HEK293 (cell line): ENCODE measurements around the gene RFESD.
A peak's percentile ranks its signal among the peaks of the same experiment; 100 is the strongest.
"Not testable (repeated sequence)": the region's sequence is repeated elsewhere in the genome, so short reads cannot be mapped to it uniquely, and the experiment has no call there.

Source experiments
- CTCF ChIA-PET: fragments of 350-600 bp; formaldehyde crosslinking; extraction: SDS; loops from one replicate; lab custom pipeline; 2021; ENCODE audit warnings: antibody characterized with exemption; lab: Yijun Ruan, JAX
- POLR2A ChIA-PET: fragments of 300-600 bp; formaldehyde crosslinking; extraction: SDS; loops from one replicate; lab custom pipeline; 2020; ENCODE audit warnings: antibody characterized with exemption, inconsistent platforms; lab: Yijun Ruan, JAX
- H3K27ac ChIP-seq: fragments of 200-500 bp; sonication (Bioruptor generic); 2 replicates; pipeline ENCODE4 v1.5.1; 2014; ENCODE audit warnings: low read depth, low read length, control low read depth, inconsistent platforms; ENCODE audit errors: extremely low read depth
- H3K36me3 ChIP-seq, 2 experiments: fragments of 200-500 bp in 1 of 2; sonication (Bioruptor generic) in 1 of 2; 1 replicate in 1 of 2; 2 replicates in 1 of 2; pipeline ENCODE4 v1.5.1; 2014 to 2017; ENCODE audit warnings: inconsistent platforms in 2 of 2, low read length in 2 of 2; ENCODE audit not compliant: control insufficient read depth in 2 of 2, insufficient read depth in 1 of 2
- H3K4me1 ChIP-seq: fragments of 200-500 bp; sonication (Bioruptor generic); 2 replicates; pipeline ENCODE4 v1.5.1; 2014; ENCODE audit warnings: mild to moderate bottlenecking, low read length, inconsistent platforms; ENCODE audit not compliant: control insufficient read depth, insufficient read depth
- H3K4me3 ChIP-seq: 2 replicates; pipeline ENCODE4 v1.5.1; 2011; ENCODE audit warnings: low read depth, mild to moderate bottlenecking, control low read depth, low read length, moderate library complexity
- H3K9me3 ChIP-seq: fragments of 200-500 bp; sonication (Bioruptor generic); 2 replicates; pipeline ENCODE4 v1.5.1; 2014; ENCODE audit warnings: low read depth, low read length, inconsistent platforms; ENCODE audit not compliant: control insufficient read depth, insufficient read depth
- HOXA7 ChIP-seq: sonication (generic); formaldehyde crosslinking; IDR thresholded peaks from 2 replicates; pipeline ENCODE4 v1.8.1; 2022; ENCODE audit warnings: missing genetic modification reagents, borderline replicate concordance
- HOXD13 ChIP-seq: sonication (generic); formaldehyde crosslinking; IDR thresholded peaks from 2 replicates; pipeline ENCODE4 v1.8.0; 2022; ENCODE audit warnings: missing genetic modification reagents, borderline replicate concordance
- KLF16 ChIP-seq: fragments of 450-650 bp; formaldehyde crosslinking; IDR thresholded peaks from 2 replicates; pipeline ENCODE4 v1.5.1; 2017; ENCODE audit warnings: missing biosample characterization, missing genetic modification characterization
- KLF7 ChIP-seq: fragments of 450-650 bp; formaldehyde crosslinking; IDR thresholded peaks from 2 replicates; pipeline ENCODE4 v1.5.1; 2016; ENCODE audit warnings: missing biosample characterization, missing genetic modification characterization, borderline replicate concordance
- MEIS1 ChIP-seq: sonication (generic); formaldehyde crosslinking; IDR thresholded peaks from 2 replicates; pipeline ENCODE4 v1.8.1; 2022; ENCODE audit warnings: missing genetic modification reagents, mild to moderate bottlenecking, borderline replicate concordance
- PRDM1 ChIP-seq: fragments of 450-650 bp; formaldehyde crosslinking; IDR thresholded peaks from 2 replicates; pipeline ENCODE4; 2016; ENCODE audit warnings: missing biosample characterization, missing genetic modification characterization
- PRDM4 ChIP-seq: fragments of 450-650 bp; formaldehyde crosslinking; IDR thresholded peaks from 2 replicates; pipeline ENCODE4 v1.5.1; 2017; ENCODE audit warnings: missing biosample characterization, missing genetic modification characterization
- ZBTB1 ChIP-seq: fragments of 450-650 bp; formaldehyde crosslinking; IDR thresholded peaks from 2 replicates; pipeline ENCODE4 v1.5.1; 2016; ENCODE audit warnings: missing biosample characterization, missing genetic modification characterization
- ZNF146 ChIP-seq: fragments of 450-650 bp; formaldehyde crosslinking; IDR thresholded peaks from 2 replicates; pipeline ENCODE4 v1.5.1; 2016; ENCODE audit warnings: missing biosample characterization, missing genetic modification characterization
- ZNF2 ChIP-seq: fragments of 450-650 bp; formaldehyde crosslinking; IDR thresholded peaks from 2 replicates; pipeline ENCODE4 v1.5.1; 2016; ENCODE audit warnings: missing biosample characterization, missing genetic modification characterization
- ZNF335 ChIP-seq: fragments of 450-650 bp; formaldehyde crosslinking; conservative IDR thresholded peaks from 2 replicates; pipeline ENCODE4 v1.5.1; 2016; ENCODE audit warnings: missing biosample characterization, missing genetic modification characterization
- ZNF510 ChIP-seq: fragments of 450-650 bp; formaldehyde crosslinking; IDR thresholded peaks from 2 replicates; pipeline ENCODE4 v1.5.1; 2018; ENCODE audit warnings: mild to moderate bottlenecking, missing genetic modification characterization, missing biosample characterization; ENCODE audit not compliant: insufficient replicate concordance
- ZNF555 ChIP-seq: fragments of 450-650 bp; formaldehyde crosslinking; conservative IDR thresholded peaks from 2 replicates; pipeline ENCODE4 v1.5.1; 2017; ENCODE audit warnings: missing biosample characterization, mild to moderate bottlenecking, missing genetic modification characterization, inconsistent platforms
- ZNF660 ChIP-seq: fragments of 450-650 bp; IDR thresholded peaks from 2 replicates; pipeline ENCODE4 v1.5.1; 2018; ENCODE audit warnings: missing biosample characterization, mild to moderate bottlenecking, missing genetic modification characterization
- ZSCAN16 ChIP-seq: fragments of 450-650 bp; formaldehyde crosslinking; IDR thresholded peaks from 2 replicates; pipeline ENCODE4 v1.5.1; 2016; ENCODE audit warnings: missing biosample characterization, missing genetic modification characterization
- TF ChIP-seq, protein P1 (sequence below): fragments of 450-650 bp; formaldehyde crosslinking; IDR thresholded peaks from 2 replicates; pipeline ENCODE4 v1.5.1; 2016; ENCODE audit warnings: missing biosample characterization, missing genetic modification characterization

The RFESD gene

GRCh38 chr5:95644351-95645042 is 2.1 kb upstream of the RFESD start (continued):
- TF ChIP-seq ZNF335 = 0 out of 2 replicates have a peak, but pooled peaks have one; percentile 22
- TF ChIP-seq ZNF2 (tag by site-specific recombination) = 0 out of 2 replicates have a peak, but pooled peaks have one; percentile 72
- TF ChIP-seq HOXA7 (CRISPR knock-in tag) = no peak
- TF ChIP-seq ZNF660 = 0 out of 2 replicates have a peak, but pooled peaks have one; percentile 13
- no peak for TF ChIP-seq KLF7 (tag by site-specific recombination)
- no peak for TF ChIP-seq HOXD13 (CRISPR knock-in tag)
- TF ChIP-seq, all 188 proteins: peak for 13

DNA sequence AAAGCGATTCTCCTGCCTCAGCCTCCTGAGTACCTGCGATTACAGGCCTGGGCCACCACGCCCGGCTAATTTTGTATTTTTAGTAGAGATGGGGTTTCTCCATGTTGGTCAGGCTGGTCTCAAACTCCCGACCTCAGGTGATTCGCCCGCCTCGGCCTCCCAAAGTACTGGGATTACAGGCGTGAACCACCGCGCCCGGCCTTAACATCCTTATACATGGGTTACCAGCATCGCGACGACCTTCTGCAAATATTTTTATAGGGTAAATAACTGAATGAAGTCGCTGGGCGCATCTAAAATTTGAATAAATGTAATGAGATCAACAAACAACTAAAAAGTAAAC is 380 bp upstream of the RFESD start:
- POLR2A ChIA-PET = interaction anchor here (0.7 to 2.1 kb wide), 21 partner anchors 9 to 315 kb away, joined by 3 to 34 read pairs (median 4); partner anchors contain the start of genes ARSK, ELL2, GLRX and RHOBTB3
- CTCF ChIA-PET = interaction anchor here (0.6 to 7.4 kb wide), 14 partner anchors 11 to 953 kb away, joined by 3 to 64 read pairs (median 4); partner anchors contain the start of gene RHOBTB3
- H3K4me3 ChIP-seq, H3K9me3 ChIP-seq, H3K36me3 ChIP-seq, H3K27ac ChIP-seq, H3K4me1 ChIP-seq: not testable (repeated sequence)

DNA sequence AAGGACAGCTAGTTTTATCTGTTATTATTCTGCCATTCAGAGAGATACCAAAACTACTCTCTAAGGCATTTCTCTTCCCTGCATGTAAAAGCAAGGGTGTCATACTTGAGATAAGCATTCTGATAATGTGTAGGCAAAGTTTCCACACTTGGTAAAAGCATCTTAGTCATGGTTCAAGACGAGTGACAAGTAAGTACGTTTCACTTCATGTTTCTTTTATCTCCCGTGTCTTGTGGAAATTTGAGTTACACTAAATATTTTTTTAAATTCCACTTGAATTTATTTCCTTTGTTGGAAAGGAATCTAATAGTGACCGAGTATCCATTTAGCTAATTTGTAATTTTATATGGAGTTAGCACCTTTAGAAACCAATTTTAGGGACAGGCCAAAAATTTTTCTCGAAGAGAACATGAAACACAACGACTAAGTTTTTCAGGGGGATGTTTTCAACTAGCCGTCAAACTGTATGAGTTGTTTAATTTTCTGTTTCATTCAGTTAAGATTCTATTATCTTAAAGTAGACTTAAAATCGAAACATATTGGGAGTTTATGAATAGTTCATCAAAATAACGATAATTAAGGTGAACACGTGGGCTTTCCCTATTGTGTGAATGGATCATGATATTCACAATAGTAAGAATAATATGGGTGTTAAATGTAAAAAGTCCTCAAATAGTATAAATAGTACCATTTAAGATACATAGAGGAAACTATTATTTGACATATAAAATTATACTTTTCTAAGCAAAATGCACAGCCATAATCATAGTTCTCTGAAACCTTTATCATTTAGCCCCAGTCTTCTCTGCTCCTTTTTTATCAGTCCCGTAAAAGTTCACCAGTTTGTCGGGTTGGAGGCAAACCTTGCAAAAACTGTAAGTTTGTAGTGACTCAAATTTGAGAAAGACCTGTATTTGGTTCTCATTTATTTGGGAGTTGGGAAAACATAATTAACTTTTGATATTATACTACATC is 1.6 kb downstream of the RFESD start:
- H3K4me3 ChIP-seq = no peak overlapping the region

GRCh38 chr5:95649274-95649673 is 2.7 kb downstream of the RFESD start:
- no peaks in the 10 kb centered on the region for H3K9me3 ChIP-seq
- TF ChIP-seq ZNF146 (tag by site-specific recombination) = peak; percentile 27; the same call in 1 of the 2 replicates
- no peak for TF ChIP-seq ZNF510 (tag by site-specific recombination)
- ChIA-PET CTCF (interaction anchor here (6.8 to 7.4 kb wide), 2 partner anchors 15 to 199 kb away, joined by 44 to 64 read pairs; no protein-coding TSS in a partner anchor), POLR2A (no interaction called here)
- peaks cover 5% of the 10 kb centered on the region; the same call in 1 of the 2 replicates for H3K4me1 ChIP-seq
- no peak overlapping the region for H3K27ac ChIP-seq
- H3K36me3 ChIP-seq = peaks cover 0 to 8% of the 10 kb centered on the region in 2 experiments; a peak in 1 of 3 replicates
- no peak overlapping the region for H3K4me3 ChIP-seq

More for the DNA sequence above, 1.6 kb downstream of the RFESD start:
- H3K9me3 ChIP-seq = no peaks in the 10 kb centered on the region
- peaks cover 0 to 6% of the 10 kb centered on the region in 2 experiments; a peak in 1 of 3 replicates for H3K36me3 ChIP-seq
- TF ChIP-seq PRDM1 (tag by site-specific recombination) (0 out of 2 replicates have a peak, but pooled peaks have one; percentile 29), ZBTB1 (tag by site-specific recombination) (no peak)
- TF ChIP-seq, all 188 proteins: peak for 1
- Histone ChIP-seq H3K27ac (no peak overlapping the region), H3K4me1 (peaks cover 5% of the 10 kb centered on the region; the same call in 1 of the 2 replicates)
- CTCF ChIA-PET = interaction anchor here (0.7 to 7.4 kb wide), 7 partner anchors 14 to 1115 kb away, joined by 3 to 64 read pairs (median 7); no protein-coding TSS in a partner anchor
- POLR2A ChIA-PET = interaction anchor here (2.0 to 2.1 kb wide), 2 partner anchors 64 to 83 kb away, joined by 6 to 34 read pairs; partner anchors contain the start of gene RHOBTB3

- POLR2A ChIA-PET = no interaction called here
- CTCF ChIA-PET = interaction anchor here (0.7 to 6.8 kb wide), 3 partner anchors 14 to 298 kb away, joined by 3 to 44 read pairs (median 4); no protein-coding TSS in a partner anchor
- TF ChIP-seq PRDM4 (tag by site-specific recombination) (no peak), KLF16 (tag by site-specific recombination) (no peak), MEIS1 (CRISPR knock-in tag) (no peak), ZNF2 (tag by site-specific recombination) (no peak), ZSCAN16 (tag by site-specific recombination) (no peak), ZNF555 (tag by site-specific recombination) (no peak)
- TF ChIP-seq, protein P1, sequence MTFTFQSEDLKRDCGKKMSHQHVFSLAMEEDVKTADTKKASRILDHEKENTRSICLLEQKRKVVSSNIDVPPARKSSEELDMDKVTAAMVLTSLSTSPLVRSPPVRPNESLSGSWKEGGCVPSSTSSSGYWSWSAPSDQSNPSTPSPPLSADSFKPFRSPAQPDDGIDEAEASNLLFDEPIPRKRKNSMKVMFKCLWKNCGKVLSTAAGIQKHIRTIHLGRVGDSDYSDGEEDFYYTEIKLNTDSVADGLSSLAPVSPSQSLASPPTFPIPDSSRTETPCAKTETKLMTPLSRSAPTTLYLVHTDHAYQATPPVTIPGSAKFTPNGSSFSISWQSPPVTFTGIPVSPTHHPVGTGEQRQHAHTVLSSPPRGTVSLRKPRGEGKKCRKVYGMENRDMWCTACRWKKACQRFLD = no peak
Observed at GRCh38 chr5:95649842-95650620, 3.5 kb downstream of the RFESD start.

More at GRCh38 chr5:95649842-95650620, 3.5 kb downstream of the RFESD start:
- Histone ChIP-seq H3K4me3 (no peak overlapping the region), H3K27ac (no peak overlapping the region), H3K36me3 (peaks cover 0 to 8% of the 10 kb centered on the region in 2 experiments; a peak in 1 of 3 replicates), H3K9me3 (no peaks in the 10 kb centered on the region), H3K4me1 (peaks cover 5% of the 10 kb centered on the region; the same call in 1 of the 2 replicates)
